Stimulated activated CD4-positive, alpha-beta T cell treated with anti-CD3 and anti-CD28 coated beads, Interleukin-4, amount 100 ng/mL, for 1 hour (primary cell): ENCODE measurements around the gene JMJD6.
"Not testable (repeated sequence)": the region's sequence is repeated elsewhere in the genome, so short reads cannot be mapped to it uniquely, and the experiment has no call there.

Experiments used
- DNase-seq: peaks from one replicate; pipeline ENCODE4 v3.0.0-alpha.2; 2020

JMJD6 gene

GRCh38 chr17:76736349-76737081 lies 10.1 kb upstream of the JMJD6 start:
- peak; percentile 72 for DNase-seq

GRCh38 chr17:76735586-76736348 lies 9.4 kb upstream of the JMJD6 start:
- no peak for DNase-seq

GRCh38 chr17:76735006-76735405 lies 8.6 kb upstream of the JMJD6 start:
- DNase-seq, result no peak

GRCh38 chr17:76734080-76734840 lies 7.9 kb upstream of the JMJD6 start:
- DNase-seq, result no peak

- no peak for DNase-seq
Measured at GRCh38 chr17:76733618-76733957, 7.2 kb upstream of the JMJD6 start.

GRCh38 chr17:76732734-76733617 lies 6.6 kb upstream of the JMJD6 start:
- DNase-seq, result no peak

GRCh38 chr17:76731800-76732733 lies 5.7 kb upstream of the JMJD6 start:
- not testable (repeated sequence) for DNase-seq

- DNase-seq, result peak; percentile 19
Measured at GRCh38 chr17:76727745-76728456, 1.5 kb upstream of the JMJD6 start.

- DNase-seq, result peak; percentile 78
Measured at GRCh38 chr17:76726776-76727718, 641 bp upstream of the JMJD6 start, which contains the start of gene METTL23. Gene METTL23, plus strand, starts transcription at chr17:76726839. Its CDS starts 2,872 bp downstream, at chr17:76729711.

- DNase-seq, result peak; percentile 78
Measured at GRCh38 chr17:76725580-76726230, 701 bp downstream of the JMJD6 start.

GRCh38 chr17:76723812-76724211 lies 2.6 kb downstream of the JMJD6 start:
- no peak for DNase-seq

GRCh38 chr17:76722977-76723376 lies 3.4 kb downstream of the JMJD6 start:
- DNase-seq, result not testable (repeated sequence)

- DNase-seq, result no peak
Measured at GRCh38 chr17:76722279-76722678, 4.1 kb downstream of the JMJD6 start.

- DNase-seq, result no peak
Measured at GRCh38 chr17:76721463-76721862, 4.9 kb downstream of the JMJD6 start.

- DNase-seq, result no peak
Measured at GRCh38 chr17:76720941-76721340, 5.5 kb downstream of the JMJD6 start.

GRCh38 chr17:76720211-76720610 lies 6.2 kb downstream of the JMJD6 start:
- no peak for DNase-seq

- DNase-seq, result no peak
Measured at GRCh38 chr17:76718516-76718915, 7.9 kb downstream of the JMJD6 start.

GRCh38 chr17:76716839-76717215 lies 9.6 kb downstream of the JMJD6 start:
- no peak for DNase-seq
